Activated naive CD8-positive, alpha-beta T cell treated with anti-CD3 and anti-CD28 coated beads for 36 hours (primary cell): ENCODE data around the gene PRAC2. TPM values are rescaled to one million over a fixed set of nuclear protein-coding genes. Genes with fewer than 3 reads are reported as not detected.

Experiments
- DNase-seq: peaks from one replicate; pipeline ENCODE4 v3.0.0; 2021
- H3K27ac Mint-ChIP-seq: one replicate; pipeline ENCODE4 v1.8.0; 2022; ENCODE audit warnings: mild to moderate bottlenecking, moderate library complexity, mixed read lengths
- H3K27me3 Mint-ChIP-seq: one replicate; pipeline ENCODE4 v1.8.0; 2022; ENCODE audit warnings: mild to moderate bottlenecking, mixed read lengths
- H3K36me3 Mint-ChIP-seq: one replicate; pipeline ENCODE4 v1.8.0; 2021; ENCODE audit warnings: mild to moderate bottlenecking, mixed read lengths
- H3K4me1 Mint-ChIP-seq: one replicate; pipeline ENCODE4 v1.8.0; 2021; ENCODE audit warnings: mixed read lengths
- H3K4me3 Mint-ChIP-seq: one replicate; pipeline ENCODE4 v1.8.0; 2022; ENCODE audit warnings: mild to moderate bottlenecking, moderate library complexity, mixed read lengths
- H3K9me3 Mint-ChIP-seq: one replicate; pipeline ENCODE4 v1.8.0; 2022; ENCODE audit warnings: mixed read lengths
- total RNA-seq, 2 experiments: library from RNA; stranded (reverse); gene quantifications; one replicate each; pipeline ENCODE4 v1.2.3, GENCODE V29; 2021

Gene PRAC2
- total RNA-seq, 2 experiments from 2014 or later, result not detected

GRCh38 chr17:48717367-48718226 lies 5.4 kb upstream of the PRAC2 start:
- H3K4me3 Mint-ChIP-seq, result no peak overlapping the region
- H3K9me3 Mint-ChIP-seq, result no peaks in the 10 kb centered on the region
- peaks cover 14% of the 10 kb centered on the region for H3K4me1 Mint-ChIP-seq
- H3K27me3 Mint-ChIP-seq, result peaks cover 95% of the 10 kb centered on the region
- H3K36me3 Mint-ChIP-seq, result peaks cover 2% of the 10 kb centered on the region
- DNase-seq, result no peak
- H3K27ac Mint-ChIP-seq, result no peak overlapping the region

- peaks cover 97% of the 10 kb centered on the region for H3K27me3 Mint-ChIP-seq
- H3K36me3 Mint-ChIP-seq, result peaks cover 3% of the 10 kb centered on the region
- peaks cover 20% of the 10 kb centered on the region for H3K4me1 Mint-ChIP-seq
- H3K9me3 Mint-ChIP-seq, result no peaks in the 10 kb centered on the region
- no peak overlapping the region for H3K4me3 Mint-ChIP-seq
- no peak overlapping the region for H3K27ac Mint-ChIP-seq
- no peak for DNase-seq
These were observed 4.7 kb upstream of the PRAC2 start for GRCh38 chr17:48718227-48718760.

- peak overlapping the region; percentile 27 for H3K4me3 Mint-ChIP-seq
- DNase-seq, result no peak
- H3K27ac Mint-ChIP-seq, result no peak overlapping the region
- H3K27me3 Mint-ChIP-seq, result peaks cover 97% of the 10 kb centered on the region
- peaks cover 27% of the 10 kb centered on the region for H3K4me1 Mint-ChIP-seq
- H3K9me3 Mint-ChIP-seq, result no peaks in the 10 kb centered on the region
- peaks cover 3% of the 10 kb centered on the region for H3K36me3 Mint-ChIP-seq
These were observed 4.0 kb upstream of the PRAC2 start for GRCh38 chr17:48718761-48719641.

- no peaks in the 10 kb centered on the region for H3K9me3 Mint-ChIP-seq
- H3K4me1 Mint-ChIP-seq, result peaks cover 30% of the 10 kb centered on the region
- no peak for DNase-seq
- H3K36me3 Mint-ChIP-seq, result peaks cover 3% of the 10 kb centered on the region
- H3K27me3 Mint-ChIP-seq, result peaks cover 97% of the 10 kb centered on the region
- no peak overlapping the region for H3K27ac Mint-ChIP-seq
- H3K4me3 Mint-ChIP-seq, result no peak overlapping the region
These were observed 3.2 kb upstream of the PRAC2 start for GRCh38 chr17:48719642-48720265.

- Mint-ChIP-seq H3K36me3 (peaks cover 3% of the 10 kb centered on the region), H3K4me1 (peaks cover 33% of the 10 kb centered on the region), H3K9me3 (no peaks in the 10 kb centered on the region), H3K4me3 (no peak overlapping the region), H3K27me3 (peaks cover 98% of the 10 kb centered on the region), H3K27ac (no peak overlapping the region)
- no peak for DNase-seq
These were observed 2.5 kb upstream of the PRAC2 start for GRCh38 chr17:48720266-48721008.

- peaks cover 99% of the 10 kb centered on the region for H3K27me3 Mint-ChIP-seq
- no peaks in the 10 kb centered on the region for H3K9me3 Mint-ChIP-seq
- H3K4me1 Mint-ChIP-seq, result peaks cover 33% of the 10 kb centered on the region
- DNase-seq, result no peak
- no peak overlapping the region for H3K27ac Mint-ChIP-seq
- H3K4me3 Mint-ChIP-seq, result no peak overlapping the region
- peaks cover 3% of the 10 kb centered on the region for H3K36me3 Mint-ChIP-seq
These were observed 2.0 kb upstream of the PRAC2 start for GRCh38 chr17:48721009-48721402.

GRCh38 chr17:48722201-48722907 lies 631 bp upstream of the PRAC2 start, which contains the start of gene PRAC1:
Gene PRAC1, minus strand, starts transcription at chr17:48722518. Its CDS starts 126 bp downstream, at chr17:48722392.
- Mint-ChIP-seq H3K27ac (no peak within 1 kb of the TSS), H3K36me3 (peaks cover 3% of the 10 kb centered on the region), H3K9me3 (no peaks in the 10 kb centered on the region), H3K4me1 (peaks cover 33% of the 10 kb centered on the region), H3K27me3 (peaks cover 100% of the 10 kb centered on the region), H3K4me3 (peak within 1 kb of the TSS; percentile 47)
- DNase-seq, result no peak

- no peak for DNase-seq
- peak overlapping the region; percentile 56 for H3K4me3 Mint-ChIP-seq
- H3K27me3 Mint-ChIP-seq, result peaks cover 100% of the 10 kb centered on the region
- peaks cover 32% of the 10 kb centered on the region for H3K4me1 Mint-ChIP-seq
- H3K9me3 Mint-ChIP-seq, result no peaks in the 10 kb centered on the region
- no peak overlapping the region for H3K27ac Mint-ChIP-seq
- H3K36me3 Mint-ChIP-seq, result peaks cover 3% of the 10 kb centered on the region
These were observed 652 bp downstream of the PRAC2 start for GRCh38 chr17:48723423-48724250.

- Mint-ChIP-seq H3K27me3 (peaks cover 100% of the 10 kb centered on the region), H3K9me3 (no peaks in the 10 kb centered on the region), H3K36me3 (peaks cover 3% of the 10 kb centered on the region), H3K4me3 (peak overlapping the region; percentile 56), H3K4me1 (peaks cover 31% of the 10 kb centered on the region), H3K27ac (no peak overlapping the region)
- peak; percentile 75 for DNase-seq
These were observed 1.4 kb downstream of the PRAC2 start for GRCh38 chr17:48724251-48725003.

GRCh38 chr17:48725004-48725287 lies 2.0 kb downstream of the PRAC2 start:
- peaks cover 100% of the 10 kb centered on the region for H3K27me3 Mint-ChIP-seq
- no peak for DNase-seq
- peaks cover 31% of the 10 kb centered on the region for H3K4me1 Mint-ChIP-seq
- no peak overlapping the region for H3K27ac Mint-ChIP-seq
- no peak overlapping the region for H3K4me3 Mint-ChIP-seq
- H3K9me3 Mint-ChIP-seq, result no peaks in the 10 kb centered on the region
- peaks cover 3% of the 10 kb centered on the region for H3K36me3 Mint-ChIP-seq

GRCh38 chr17:48725288-48726064 lies 2.5 kb downstream of the PRAC2 start:
- DNase-seq, result no peak
- peaks cover 100% of the 10 kb centered on the region for H3K27me3 Mint-ChIP-seq
- H3K36me3 Mint-ChIP-seq, result peaks cover 2% of the 10 kb centered on the region
- no peak overlapping the region for H3K4me3 Mint-ChIP-seq
- H3K27ac Mint-ChIP-seq, result no peak overlapping the region
- peaks cover 33% of the 10 kb centered on the region for H3K4me1 Mint-ChIP-seq
- H3K9me3 Mint-ChIP-seq, result no peaks in the 10 kb centered on the region
